Esophagus squamous epithelium (tissue), 5 donors: ENCODE results near the gene TCP11L1. TPM values are rescaled to one million over a fixed set of nuclear protein-coding genes. Genes with fewer than 3 reads are reported as not detected.

Experiments used
- DNase-seq: peaks from one replicate; lab custom pipeline; 2025; lab: John Stamatoyannopoulos, UW
- H3K27ac ChIP-seq, 4 donors: fragments of 200-600 bp; sonication (generic); one replicate each; pipeline ENCODE4 v1.5.1; 2016 to 2019; ENCODE audit warnings: mild to moderate bottlenecking in 1 of 4
- H3K27me3 ChIP-seq, 4 donors: fragments of 200-600 bp; sonication (generic); 1 replicate in 3 of 4; 2 replicates in 1 of 4; pipeline versions ENCODE4 v1.5.1 to v1.6.0; 2017 to 2021; ENCODE audit warnings: antibody characterized with exemption in 1 of 4
- H3K36me3 ChIP-seq, 3 donors: fragments of 200-600 bp; sonication (generic); one replicate each; pipeline ENCODE4 v1.5.1; 2016 to 2019
- H3K4me1 ChIP-seq, 3 donors: fragments of 200-600 bp; sonication (generic); one replicate each; pipeline ENCODE4 v1.5.1; 2017 to 2019
- H3K4me3 ChIP-seq, 4 donors: fragments of 200-600 bp; sonication (generic); 1 replicate in 3 of 4; 2 replicates in 1 of 4; pipeline ENCODE4 v1.5.1; 2016 to 2019; ENCODE audit warnings: mild to moderate bottlenecking in 2 of 4, moderate library complexity in 1 of 4
- H3K9me3 ChIP-seq, 3 donors: fragments of 200-600 bp; sonication (generic); one replicate each; pipeline ENCODE4 v1.5.1; 2016 to 2019
- CTCF ChIP-seq, 6 experiments: fragments of 450-650 bp in 4 of 6; fragments of 200-600 bp in 2 of 6; sonication (generic) in 2 of 6; IDR thresholded peaks; one replicate each; pipeline ENCODE4 v1.5.1; 2016 to 2019; ENCODE audit warnings: antibody characterized with exemption in 6 of 6, mild to moderate bottlenecking in 4 of 6, moderate library complexity in 4 of 6
- POLR2A ChIP-seq, 4 donors: fragments of 450-650 bp; IDR thresholded peaks; one replicate each; pipeline ENCODE4 v1.6.1; 2017; ENCODE audit warnings: antibody characterized with exemption in 4 of 4, mild to moderate bottlenecking in 4 of 4, moderate library complexity in 3 of 4
- WGBS, 2 donors: methylation state at CpG; one replicate each; pipeline ENCODE4 v1.1.5; 2018; 5-methylcytosine and 5-hydroxymethylcytosine counted together
- intact Hi-C: fragments of 100-400 bp; cut with DNase I; formaldehyde crosslinking; loops from one replicate; pipeline ENCODE4 v1.15.0; 2022
- total RNA-seq, 4 donors: library from RNA; depleted of rRNA; stranded (reverse); fragments of >200 nt; gene quantifications; one replicate each; pipeline ENCODE4 v1.1.0, GENCODE V29; 2016
- donor health status: DM: yes; HTN: yes; CAD: no.

Gene TCP11L1
- total RNA-seq, 4 donors from 2014 or later: 15.0 to 31.8 (median 17.7) TPM

DNA sequence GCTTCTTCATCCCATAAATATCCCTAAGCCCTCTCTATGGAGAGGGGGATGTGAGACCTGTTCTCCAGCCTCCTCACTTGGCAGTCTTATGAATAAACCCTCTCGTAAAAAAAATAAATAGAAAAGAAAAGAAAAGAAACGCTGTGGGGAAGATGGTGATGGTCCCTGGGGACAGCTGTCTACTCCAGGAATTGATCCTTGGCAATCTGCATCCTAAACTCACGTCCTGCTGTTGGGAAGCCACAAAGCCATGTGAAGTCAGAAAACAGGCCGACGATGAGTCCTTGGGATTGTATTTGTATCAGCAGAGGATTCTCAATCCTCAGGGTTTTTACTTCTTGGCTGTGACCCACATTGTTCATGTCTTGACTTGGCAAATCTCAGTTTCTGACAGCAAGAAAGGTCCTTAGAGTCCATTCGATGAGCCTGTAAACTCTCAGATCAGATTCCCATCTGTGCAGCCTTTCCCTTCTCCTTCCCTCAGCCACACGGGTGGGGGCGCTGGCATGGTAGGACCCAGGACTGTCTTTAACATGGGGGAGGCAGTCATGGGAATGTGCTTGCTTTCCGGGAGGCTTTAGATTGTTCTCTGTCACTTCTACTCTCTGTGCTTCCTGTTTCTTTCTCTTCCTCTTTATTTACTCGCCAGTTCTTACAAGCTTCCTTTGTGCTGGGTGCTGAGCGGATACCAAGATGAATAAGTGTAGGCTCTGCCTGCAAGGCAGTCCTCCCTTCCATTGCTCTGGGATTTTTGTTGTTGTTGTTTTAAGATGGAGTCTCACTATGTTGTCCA, 24.9 kb downstream of the TCP11L1 start:
- WGBS, 2 donors: 20 to 37% methylated on average over 9 to 11 of the region's 11 CpGs
- intact Hi-C loops: no loop called here

DNA sequence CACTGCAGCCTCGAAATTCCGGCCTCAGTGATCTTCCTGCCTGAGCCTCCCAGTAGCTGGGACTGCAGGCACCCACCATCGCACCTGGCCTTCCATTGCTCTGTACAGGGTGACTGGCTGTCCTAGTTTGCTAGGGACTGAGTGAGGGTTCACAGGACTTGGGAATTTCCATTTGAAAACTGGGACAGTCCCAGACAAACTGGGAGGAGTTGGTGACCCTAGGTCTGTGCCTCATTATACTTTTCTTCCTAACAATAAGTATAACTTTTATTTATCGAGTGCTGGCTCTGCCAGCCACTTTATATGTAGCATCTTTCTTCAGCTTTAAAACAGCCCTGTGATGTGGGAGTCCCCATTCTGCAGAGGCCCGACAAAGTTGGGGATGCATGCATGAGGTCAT, 25.5 kb downstream of the TCP11L1 start:
- Histone ChIP-seq H3K27me3 (no peaks in the 10 kb centered on the region), H3K36me3 (peaks cover 8 to 74% (median 27%) of the 10 kb centered on the region in 3 donors), H3K9me3 (no peaks in the 10 kb centered on the region), H3K27ac (peak overlapping the region; percentile 71 to 85 (median 77)), H3K4me1 (peaks cover 14 to 70% (median 44%) of the 10 kb centered on the region in 3 donors), H3K4me3 (no peak overlapping the region)
- intact Hi-C loops: loop anchor here (5.0 kb wide), 1 partner anchor 103 kb away; no protein-coding TSS in a partner anchor
- TF ChIP-seq POLR2A (IDR thresholded peaks at IDR 0.05) (no peak), CTCF (IDR thresholded peaks at IDR 0.05) (no peak)
- 66 to 69% methylated on average over 2 to 3 of the region's 5 CpGs for WGBS, 2 donors
- DNase-seq: no peak

More for the DNA sequence above, 24.9 kb downstream of the TCP11L1 start:
- TF ChIP-seq CTCF (IDR thresholded peaks at IDR 0.05) (no peak), POLR2A (IDR thresholded peaks at IDR 0.05) (no peak)
- H3K27me3 ChIP-seq: no peaks in the 10 kb centered on the region
- H3K4me3 ChIP-seq: peak overlapping the region in 2 of 4 donors; percentile 9 to 17
- DNase-seq: no peak
- peak overlapping the region; percentile 71 to 85 (median 77) for H3K27ac ChIP-seq
- H3K9me3 ChIP-seq: no peaks in the 10 kb centered on the region
- peaks cover 8 to 74% (median 23%) of the 10 kb centered on the region in 3 donors for H3K36me3 ChIP-seq
- H3K4me1 ChIP-seq: peaks cover 14 to 76% (median 47%) of the 10 kb centered on the region in 3 donors

DNA sequence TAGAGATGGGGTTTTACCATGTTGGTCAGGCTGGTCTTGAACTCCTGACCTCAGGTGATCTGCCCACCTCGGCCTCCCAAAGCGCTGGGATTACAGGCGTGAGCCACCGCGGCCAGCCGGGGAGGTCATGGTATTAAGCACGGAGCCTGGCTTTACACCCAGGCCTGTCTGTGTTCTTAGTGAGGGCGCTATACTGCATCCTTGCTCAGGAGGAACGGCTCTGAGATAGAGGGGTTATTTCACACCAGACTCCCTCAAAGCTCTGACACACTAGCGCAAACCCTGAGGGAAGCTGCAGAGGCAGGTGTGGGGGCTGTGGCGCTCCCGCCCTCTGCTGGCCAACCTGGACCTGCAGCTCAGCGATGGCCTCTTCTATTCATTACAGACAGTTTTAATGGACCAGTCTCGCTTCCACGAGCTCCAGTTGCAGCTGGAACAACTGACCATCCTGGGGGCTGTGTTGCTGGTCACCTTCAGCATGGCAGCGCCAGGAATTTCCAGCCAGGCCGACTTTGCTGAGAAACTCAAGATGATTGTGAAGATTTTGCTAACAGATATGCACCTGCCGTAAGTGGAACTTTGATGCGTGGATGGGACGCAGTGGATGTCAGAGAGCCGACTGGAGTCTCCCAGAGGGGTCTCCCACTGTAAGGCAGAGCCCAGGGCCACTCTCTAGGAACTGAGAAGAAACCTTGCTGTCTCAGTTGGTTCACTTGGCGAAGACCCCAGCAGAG, 26.2 kb downstream of the TCP11L1 start:
- peaks cover 8 to 74% (median 35%) of the 10 kb centered on the region in 3 donors for H3K36me3 ChIP-seq

DNA sequence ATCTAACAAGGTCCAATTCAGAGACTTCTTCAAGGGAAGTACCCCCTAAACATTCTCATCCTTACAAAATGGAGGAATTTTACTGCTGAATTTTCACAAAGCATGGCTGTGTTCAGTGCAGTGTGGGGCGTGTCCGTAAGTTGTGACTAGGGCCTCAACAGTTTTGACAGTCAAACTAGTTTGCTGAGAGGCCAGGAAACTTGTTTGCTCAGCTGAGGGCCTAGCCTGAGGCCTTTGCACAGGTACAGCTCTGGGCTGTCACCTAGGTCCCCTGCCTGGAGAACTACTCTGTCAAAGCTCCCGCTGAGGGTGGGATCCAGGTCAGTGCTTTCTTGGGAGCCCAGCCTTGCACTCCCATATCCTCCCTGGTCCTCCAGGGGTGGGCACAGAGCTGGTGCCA, 27.9 kb downstream of the TCP11L1 start:
- DNase-seq: no peak
- Histone ChIP-seq H3K9me3 (no peaks in the 10 kb centered on the region), H3K36me3 (peaks cover 8 to 75% (median 46%) of the 10 kb centered on the region in 3 donors), H3K4me3 (no peak overlapping the region), H3K27me3 (no peaks in the 10 kb centered on the region), H3K27ac (no peak overlapping the region), H3K4me1 (peaks cover 9 to 46% (median 30%) of the 10 kb centered on the region in 3 donors)
- TF ChIP-seq POLR2A (IDR thresholded peaks at IDR 0.05): no peak
- intact Hi-C loops: loop anchor here (5.0 kb wide), 1 partner anchor 105 kb away; no protein-coding TSS in a partner anchor
- WGBS, 2 donors: 96% methylated on average over 3 of the region's 3 CpGs; no CpG with 5 or more reads in 1 of the 2 donors

More for the DNA sequence above, 26.2 kb downstream of the TCP11L1 start:
- Histone ChIP-seq H3K9me3 (no peaks in the 10 kb centered on the region), H3K4me3 (no peak overlapping the region), H3K27ac (no peak overlapping the region), H3K27me3 (no peaks in the 10 kb centered on the region), H3K4me1 (peaks cover 9 to 62% (median 37%) of the 10 kb centered on the region in 3 donors)
- no peak for DNase-seq
- TF ChIP-seq POLR2A (IDR thresholded peaks at IDR 0.05) (no peak), CTCF (IDR thresholded peaks at IDR 0.05) (peak; percentile 62 to 94 (median 87))
- 76 to 91% methylated on average over 5 to 8 of the region's 22 CpGs for WGBS, 2 donors
- intact Hi-C loops: loop anchor here (5.0 kb wide), 1 partner anchor 103 kb away; no protein-coding TSS in a partner anchor

DNA sequence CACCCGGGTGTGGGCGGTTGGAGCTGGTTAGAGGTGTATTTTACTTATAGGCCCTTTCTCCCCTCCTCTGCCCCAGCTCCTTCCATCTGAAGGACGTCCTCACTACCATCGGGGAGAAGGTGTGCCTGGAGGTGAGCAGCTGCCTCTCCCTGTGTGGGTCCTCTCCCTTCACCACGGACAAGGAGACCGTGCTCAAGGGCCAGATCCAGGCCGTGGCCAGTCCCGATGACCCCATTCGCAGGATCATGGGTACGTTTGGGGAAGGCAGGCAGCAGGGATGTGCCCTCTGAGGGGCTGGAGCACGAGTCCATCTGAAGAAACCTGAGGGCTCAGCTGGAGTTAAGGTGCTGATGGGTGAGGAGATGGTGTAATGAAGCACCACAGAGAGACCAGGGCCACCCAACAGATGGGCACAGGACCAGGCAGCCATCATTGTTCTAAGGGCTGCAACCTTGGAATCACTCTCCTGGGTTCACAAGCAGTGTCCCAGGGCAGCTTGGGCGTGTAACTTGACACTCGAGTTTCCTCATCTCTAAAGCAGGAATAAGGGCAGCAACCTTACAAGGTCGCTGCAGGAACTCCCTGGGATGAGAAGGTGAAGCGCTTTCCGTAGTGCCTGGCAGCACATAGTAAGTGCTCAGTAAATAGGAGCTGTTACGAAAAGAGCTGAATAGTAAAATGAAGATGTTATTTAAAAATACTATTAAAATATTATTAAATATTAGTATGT, 29.4 kb downstream of the TCP11L1 start:
- no peak for TF ChIP-seq CTCF (IDR thresholded peaks at IDR 0.05)
- no peak for TF ChIP-seq POLR2A (IDR thresholded peaks at IDR 0.05)
- peaks cover 8 to 84% (median 53%) of the 10 kb centered on the region in 3 donors for H3K36me3 ChIP-seq
- H3K9me3 ChIP-seq: no peaks in the 10 kb centered on the region
- no peaks in the 10 kb centered on the region for H3K27me3 ChIP-seq
- intact Hi-C loops: loop anchor here (5.0 kb wide), 1 partner anchor 106 kb away; no protein-coding TSS in a partner anchor
- DNase-seq: no peak
- no peak overlapping the region for H3K27ac ChIP-seq
- WGBS, 2 donors: 92 to 96% methylated on average over 10 to 12 of the region's 17 CpGs
- H3K4me3 ChIP-seq: no peak overlapping the region
- H3K4me1 ChIP-seq: peaks cover 9 to 31% (median 17%) of the 10 kb centered on the region in 3 donors
